Esophagus muscularis mucosa (tissue), 3 donors: Measurements from ENCODE around the gene TGFBRAP1.

ENCODE experiments used
- POLR2A ChIP-seq: fragments of 450-650 bp; IDR thresholded peaks from one replicate; pipeline ENCODE4 v1.6.1; 2017; ENCODE audit warnings: antibody characterized with exemption, moderate library complexity, mild to moderate bottlenecking, low read depth
- POLR2AphosphoS5 ChIP-seq, 2 donors: sonication (generic); formaldehyde crosslinking; IDR thresholded peaks; one replicate each; pipeline ENCODE4 v1.6.1; 2017; ENCODE audit warnings: antibody characterized with exemption in 2 of 2
- TF ChIP-seq, protein P1 (sequence below), 3 experiments: fragments of 200-600 bp in 2 of 3; fragments of 450-650 bp in 1 of 3; sonication (generic) in 2 of 3; IDR thresholded peaks; one replicate each; pipeline ENCODE4 v1.5.1; 2017 to 2019; ENCODE audit warnings: antibody characterized with exemption in 3 of 3, mild to moderate bottlenecking in 2 of 3, moderate library complexity in 1 of 3

DNA sequence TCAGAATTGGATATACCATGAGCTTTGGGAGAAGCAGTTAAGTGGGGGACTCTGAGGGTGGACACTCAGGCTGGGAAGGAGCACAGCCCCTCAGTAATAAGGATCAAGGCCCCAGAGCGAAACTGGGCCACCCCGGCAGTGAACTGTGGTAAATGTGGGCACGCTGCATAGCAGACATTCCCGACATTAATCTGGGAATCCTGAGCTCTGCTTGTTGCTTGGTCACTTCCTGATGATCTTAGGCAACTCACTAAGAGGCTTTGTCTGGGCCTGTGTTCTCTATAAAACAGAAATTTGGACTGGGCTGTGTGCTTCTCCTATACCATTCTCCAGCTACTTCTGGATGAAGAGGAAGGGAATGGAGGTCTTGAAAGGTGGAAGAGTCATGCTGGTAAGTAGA, 4.8 kb downstream of the TGFBRAP1 start:
- no peak for TF ChIP-seq POLR2A
- TF ChIP-seq, protein P1, sequence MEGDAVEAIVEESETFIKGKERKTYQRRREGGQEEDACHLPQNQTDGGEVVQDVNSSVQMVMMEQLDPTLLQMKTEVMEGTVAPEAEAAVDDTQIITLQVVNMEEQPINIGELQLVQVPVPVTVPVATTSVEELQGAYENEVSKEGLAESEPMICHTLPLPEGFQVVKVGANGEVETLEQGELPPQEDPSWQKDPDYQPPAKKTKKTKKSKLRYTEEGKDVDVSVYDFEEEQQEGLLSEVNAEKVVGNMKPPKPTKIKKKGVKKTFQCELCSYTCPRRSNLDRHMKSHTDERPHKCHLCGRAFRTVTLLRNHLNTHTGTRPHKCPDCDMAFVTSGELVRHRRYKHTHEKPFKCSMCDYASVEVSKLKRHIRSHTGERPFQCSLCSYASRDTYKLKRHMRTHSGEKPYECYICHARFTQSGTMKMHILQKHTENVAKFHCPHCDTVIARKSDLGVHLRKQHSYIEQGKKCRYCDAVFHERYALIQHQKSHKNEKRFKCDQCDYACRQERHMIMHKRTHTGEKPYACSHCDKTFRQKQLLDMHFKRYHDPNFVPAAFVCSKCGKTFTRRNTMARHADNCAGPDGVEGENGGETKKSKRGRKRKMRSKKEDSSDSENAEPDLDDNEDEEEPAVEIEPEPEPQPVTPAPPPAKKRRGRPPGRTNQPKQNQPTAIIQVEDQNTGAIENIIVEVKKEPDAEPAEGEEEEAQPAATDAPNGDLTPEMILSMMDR (IDR thresholded peaks at IDR 0.05) = no peak
- TF ChIP-seq POLR2AphosphoS5 (IDR thresholded peaks at IDR 0.05) = no peak
